ENCODE results near the gene DNAJB6.

DNA sequence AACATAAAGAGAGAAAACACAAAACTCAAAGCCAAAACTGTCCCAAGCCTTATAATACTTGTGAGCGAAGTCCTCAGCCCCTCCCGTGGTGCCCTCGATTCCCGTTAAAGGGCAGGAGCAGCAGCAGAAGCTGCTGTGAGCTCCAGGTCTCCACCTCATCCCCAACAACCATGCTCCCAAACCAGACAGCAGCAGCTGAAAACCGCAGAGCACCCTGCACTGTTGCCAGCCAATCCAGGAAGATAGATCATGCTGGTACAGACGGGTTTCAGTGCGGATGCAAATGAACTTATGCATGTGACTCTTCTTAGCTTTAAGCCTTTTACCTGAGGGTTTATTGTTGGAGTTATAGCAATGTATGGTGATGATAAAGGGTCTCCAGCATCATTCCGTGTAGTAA, 97.9 kb downstream of the DNAJB6 start:
- TF ChIP-seq, protein P1, sequence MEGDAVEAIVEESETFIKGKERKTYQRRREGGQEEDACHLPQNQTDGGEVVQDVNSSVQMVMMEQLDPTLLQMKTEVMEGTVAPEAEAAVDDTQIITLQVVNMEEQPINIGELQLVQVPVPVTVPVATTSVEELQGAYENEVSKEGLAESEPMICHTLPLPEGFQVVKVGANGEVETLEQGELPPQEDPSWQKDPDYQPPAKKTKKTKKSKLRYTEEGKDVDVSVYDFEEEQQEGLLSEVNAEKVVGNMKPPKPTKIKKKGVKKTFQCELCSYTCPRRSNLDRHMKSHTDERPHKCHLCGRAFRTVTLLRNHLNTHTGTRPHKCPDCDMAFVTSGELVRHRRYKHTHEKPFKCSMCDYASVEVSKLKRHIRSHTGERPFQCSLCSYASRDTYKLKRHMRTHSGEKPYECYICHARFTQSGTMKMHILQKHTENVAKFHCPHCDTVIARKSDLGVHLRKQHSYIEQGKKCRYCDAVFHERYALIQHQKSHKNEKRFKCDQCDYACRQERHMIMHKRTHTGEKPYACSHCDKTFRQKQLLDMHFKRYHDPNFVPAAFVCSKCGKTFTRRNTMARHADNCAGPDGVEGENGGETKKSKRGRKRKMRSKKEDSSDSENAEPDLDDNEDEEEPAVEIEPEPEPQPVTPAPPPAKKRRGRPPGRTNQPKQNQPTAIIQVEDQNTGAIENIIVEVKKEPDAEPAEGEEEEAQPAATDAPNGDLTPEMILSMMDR (IDR thresholded peaks at IDR 0.05 in 2 of 3, conservative IDR thresholded peaks at IDR 0.05 in 1 of 3; ENCODE audit: borderline replicate concordance in 1 of 3, insufficient read depth in 1 of 3, low read depth in 2 of 3, low read length in 2 of 3), result no peak
- TF ChIP-seq ELF1 (IDR thresholded peaks at IDR 0.05; ENCODE audit: borderline replicate concordance, low read depth) (no peak), JUND (IDR thresholded peaks at IDR 0.05) (no peak), EZH2 (IDR thresholded peaks at IDR 0.05) (no peak), POLR2A (IDR thresholded peaks at IDR 0.05; ENCODE audit: borderline replicate concordance, extremely low read depth, insufficient read depth, insufficient read length) (no peak), EGR1 (IDR thresholded peaks at IDR 0.05; ENCODE audit: low read depth) (no peak), ATF3 (IDR thresholded peaks at IDR 0.05) (no peak), TCF7L2 (IDR thresholded peaks at IDR 0.05; ENCODE audit: borderline replicate concordance, extremely low read depth, insufficient read depth, insufficient read length) (no peak), YY1 (IDR thresholded peaks at IDR 0.05; ENCODE audit: extremely low read depth, insufficient replicate concordance, low read depth, low read length) (no peak), POLR2AphosphoS5 (IDR thresholded peaks at IDR 0.05; ENCODE audit: low read depth, low read length) (no peak), REST (IDR thresholded peaks at IDR 0.05; ENCODE audit: low read depth) (no peak), CEBPB (IDR thresholded peaks at IDR 0.05; ENCODE audit: low read depth) (no peak)
